Activated B cell treated with CpG ODN at 0.5 μM for 24 hours (primary cell): ENCODE data around the gene IGHMBP2. TPM values are rescaled to one million over a fixed set of nuclear protein-coding genes. Genes with fewer than 3 reads are reported as not detected.

Experiments
- ATAC-seq: fragments of 200-7000 bp; cut with Tn5 transposase; one replicate; pipeline ENCODE4 v1.10.0; 2021; ENCODE audit warnings: low read depth, mild to moderate bottlenecking, moderate library complexity
- CTCF ChIA-PET: fragments of 350-600 bp; sonication (Branson Sonifier 250); formaldehyde crosslinking; loops from one replicate; lab custom pipeline; 2021; ENCODE audit warnings: antibody characterized with exemption; lab: Charles Lee
- POLR2A ChIA-PET: fragments of 350-600 bp; sonication (Branson Sonifier 250); formaldehyde crosslinking; loops from one replicate; lab custom pipeline; 2021; ENCODE audit warnings: antibody characterized with exemption; lab: Charles Lee
- DNase-seq: peaks from one replicate; pipeline ENCODE4 v3.0.0; 2022
- H3K27ac Mint-ChIP-seq: one replicate; pipeline ENCODE4 v1.8.0; 2020; ENCODE audit warnings: mixed read lengths
- H3K27me3 Mint-ChIP-seq: one replicate; pipeline ENCODE4 v1.8.0; 2021; ENCODE audit warnings: mixed read lengths
- H3K36me3 Mint-ChIP-seq: one replicate; pipeline ENCODE4 v1.8.0; 2021; ENCODE audit warnings: low read depth, mixed read lengths
- H3K4me1 Mint-ChIP-seq: one replicate; pipeline ENCODE4 v1.8.0; 2021; ENCODE audit warnings: mixed read lengths
- H3K4me3 Mint-ChIP-seq: one replicate; pipeline ENCODE4 v1.8.0; 2020; ENCODE audit warnings: mild to moderate bottlenecking, mixed read lengths
- H3K9me3 Mint-ChIP-seq: one replicate; pipeline ENCODE4 v1.8.0; 2020; ENCODE audit warnings: mixed read lengths
- CTCF ChIP-seq: fragments of 200-600 bp; IDR thresholded peaks from one replicate; pipeline ENCODE4 v1.8.0; 2022; ENCODE audit warnings: antibody characterized with exemption, mild to moderate bottlenecking
- intact Hi-C: fragments of 100-400 bp; cut with micrococcal nuclease; formaldehyde crosslinking; loops from one replicate; pipeline ENCODE4 v1.15.1; 2024
- total RNA-seq: library from RNA; stranded (reverse); gene quantifications from 2 replicates; pipeline ENCODE4 v1.2.3, GENCODE V29; 2022

The IGHMBP2 gene
- total RNA-seq, 1 donor from 2014 or later, result 33.8 TPM

GRCh38 chr11:68936676-68937620 is 33.3 kb downstream of the IGHMBP2 start:
- ATAC-seq, result no peak
- H3K27ac Mint-ChIP-seq, result no peak overlapping the region
- ChIA-PET POLR2A (no interaction called here), CTCF (no interaction called here)
- peaks cover 55% of the 10 kb centered on the region for H3K36me3 Mint-ChIP-seq
- no peak overlapping the region for H3K4me3 Mint-ChIP-seq
- no peak for TF ChIP-seq CTCF
- intact Hi-C loops, result no loop called here
- H3K4me1 Mint-ChIP-seq, result no peaks in the 10 kb centered on the region
- no peaks in the 10 kb centered on the region for H3K9me3 Mint-ChIP-seq
- no peaks in the 10 kb centered on the region for H3K27me3 Mint-ChIP-seq
- no peak for DNase-seq

GRCh38 chr11:68938088-68938487 is 34.4 kb downstream of the IGHMBP2 start:
- Mint-ChIP-seq H3K27ac (no peak overlapping the region), H3K36me3 (peaks cover 50% of the 10 kb centered on the region), H3K4me1 (no peaks in the 10 kb centered on the region), H3K27me3 (no peaks in the 10 kb centered on the region), H3K4me3 (no peak overlapping the region), H3K9me3 (no peaks in the 10 kb centered on the region)
- DNase-seq (no peak), ATAC-seq (no peak)
- TF ChIP-seq CTCF, result no peak
- CTCF ChIA-PET, result no interaction called here
- POLR2A ChIA-PET, result no interaction called here
- intact Hi-C loops, result no loop called here

- Mint-ChIP-seq H3K36me3 (peaks cover 49% of the 10 kb centered on the region), H3K27ac (no peak overlapping the region), H3K4me1 (no peaks in the 10 kb centered on the region), H3K4me3 (no peak overlapping the region), H3K9me3 (no peaks in the 10 kb centered on the region), H3K27me3 (no peaks in the 10 kb centered on the region)
- intact Hi-C loops, result no loop called here
- CTCF ChIA-PET, result no interaction called here
- ATAC-seq, result no peak
- DNase-seq, result no peak
- TF ChIP-seq CTCF, result no peak
- POLR2A ChIA-PET, result no interaction called here
Measured at GRCh38 chr11:68938816-68939582, 35.3 kb downstream of the IGHMBP2 start.

DNA sequence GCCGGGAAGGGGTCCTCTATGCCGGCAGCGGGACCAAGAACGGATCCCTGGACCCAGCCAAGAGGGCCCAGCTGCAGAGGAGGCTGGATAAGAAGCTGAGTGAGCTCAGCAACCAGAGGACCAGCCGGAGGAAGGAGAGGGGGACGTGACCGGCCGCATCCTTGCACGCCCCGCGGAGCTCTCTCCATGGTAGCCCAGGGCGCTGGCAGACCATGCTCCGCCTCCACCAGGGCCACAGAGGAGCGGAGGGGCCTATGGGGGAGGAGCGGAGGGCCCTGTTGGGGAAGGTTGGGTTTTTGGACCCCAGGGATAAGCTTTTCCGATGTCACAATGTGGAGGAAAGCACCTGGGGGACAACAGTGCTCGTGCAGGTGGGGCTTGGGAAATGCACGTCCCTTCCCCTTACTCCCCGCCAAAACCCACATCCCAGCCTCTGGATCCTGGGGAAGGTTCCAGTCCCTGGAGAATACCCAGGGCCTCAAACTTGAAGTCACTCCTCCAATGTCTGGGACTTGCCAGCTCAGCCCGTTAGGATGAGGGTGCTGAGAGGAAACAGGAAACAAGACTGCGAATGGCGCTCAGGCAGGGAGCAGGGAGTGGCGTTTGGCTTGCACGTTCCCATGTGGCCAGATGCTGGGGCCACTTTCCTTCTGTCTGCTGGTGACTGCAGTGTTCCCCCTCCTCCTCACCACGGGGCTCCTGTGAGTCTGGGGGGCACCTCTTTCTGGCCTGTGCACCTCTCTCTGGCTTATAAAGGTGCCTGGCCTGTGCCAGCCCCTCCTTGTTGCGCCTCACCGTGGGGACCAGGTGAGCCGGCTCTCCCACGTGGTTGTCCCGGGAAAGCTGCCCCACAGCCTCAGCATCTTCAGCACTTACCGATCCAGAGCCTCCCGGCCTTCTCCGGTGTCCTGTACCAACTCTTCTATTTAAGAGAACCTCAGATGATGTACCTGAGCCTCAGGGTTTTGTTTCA is 36.2 kb downstream of the IGHMBP2 start:
- no peaks in the 10 kb centered on the region for H3K4me1 Mint-ChIP-seq
- H3K27me3 Mint-ChIP-seq, result no peaks in the 10 kb centered on the region
- no peak overlapping the region for H3K27ac Mint-ChIP-seq
- no peak overlapping the region for H3K4me3 Mint-ChIP-seq
- DNase-seq (no peak), ATAC-seq (no peak)
- POLR2A ChIA-PET, result no interaction called here
- intact Hi-C loops, result no loop called here
- peaks cover 46% of the 10 kb centered on the region for H3K36me3 Mint-ChIP-seq
- TF ChIP-seq CTCF, result no peak
- CTCF ChIA-PET, result no interaction called here
- H3K9me3 Mint-ChIP-seq, result no peaks in the 10 kb centered on the region
